H1 (cell line): Measurements from ENCODE around the gene ARCN1. TPM values are rescaled to one million over a fixed set of nuclear protein-coding genes. Genes with fewer than 3 reads are reported as not detected.

Experiments
- ASH2L ChIP-seq: fragments of 200-600, 300-600 bp; sonication (generic); IDR thresholded peaks from one replicate; pipeline ENCODE4 v1.7.1; 2017; ENCODE audit warnings: low read length
- GTF2F1 ChIP-seq: IDR thresholded peaks from 2 replicates; pipeline ENCODE4 v1.6.1; 2012; ENCODE audit warnings: low read depth, low read length, improper control_type of control experiment, borderline replicate concordance
- HDAC6 ChIP-seq: IDR thresholded peaks from one replicate; pipeline ENCODE4 v1.7.1; 2012; ENCODE audit warnings: low read depth, mild to moderate bottlenecking, inconsistent platforms, low read length, moderate library complexity
- SIX5 ChIP-seq: IDR thresholded peaks from 2 replicates; pipeline ENCODE4 v1.6.1; 2011; ENCODE audit warnings: mild to moderate bottlenecking, low read depth, low read length
- TAF1 ChIP-seq: IDR thresholded peaks from 2 replicates; pipeline ENCODE4 v1.6.1; 2011; ENCODE audit warnings: mild to moderate bottlenecking, low read depth, low read length
- TEAD4 ChIP-seq: IDR thresholded peaks from 2 replicates; pipeline ENCODE4 v1.6.1; 2012; ENCODE audit warnings: low read depth, low read length, inconsistent platforms, mixed read lengths
- polyA plus RNA-seq, 7 experiments: library from polyadenylated mRNA; depleted of rRNA in 3 of 7; stranded (reverse) in 5 of 7; unstranded in 2 of 7; fragments of >200 nt in 5 of 7; fragments of 200-250 nt in 2 of 7; gene quantifications; 1 replicate in 5 of 7; 2 replicates in 1 of 7; 4 replicates in 1 of 7; pipeline versions ENCODE4 v1.2.1 to v1.2.3, GENCODE V29; 2011 to 2013; ENCODE audit warnings: missing spikeins in 2 of 7, mixed read lengths in 2 of 7
- total RNA-seq: library from RNA; stranded (reverse); fragmentation: NEBNext Ultra II Directional; extraction: Animal tissue kit (Norgen Biotek cat#: 25700); gene quantifications from 2 replicates; pipeline ENCODE4 v1.2.1, GENCODE V29; 2021

ARCN1 gene
- total and polyA plus RNA-seq, 2 of the 8 experiments (the other 6 are each of a cell fraction or from before 2014, with no cell fraction given) = 132 to 146 TPM

GRCh38 chr11:118628432-118628831 lies 56.2 kb downstream of the ARCN1 start (continued):
- TF ChIP-seq TAF1 = no peak
- no peak for TF ChIP-seq ASH2L
- no peak for TF ChIP-seq HDAC6
- no peak for TF ChIP-seq TEAD4
- TF ChIP-seq SIX5 = no peak
- TF ChIP-seq GTF2F1 = no peak
